WTC11 (cell line): ENCODE results near the gene ERVW-1.

Source experiments
- ATF6 ChIP-seq: sonication (generic); formaldehyde crosslinking; IDR thresholded peaks from 2 replicates; pipeline ENCODE4 v1.8.1; 2023; ENCODE audit warnings: mild to moderate bottlenecking, missing genetic modification reagents
- CTCF ChIP-seq: fragments of 200-600 bp; IDR thresholded peaks from 2 replicates; pipeline ENCODE4 v1.8.0; 2022; ENCODE audit warnings: antibody characterized with exemption
- E2F4 ChIP-seq: sonication (generic); formaldehyde crosslinking; IDR thresholded peaks from 2 replicates; pipeline ENCODE4 v1.8.1; 2022; ENCODE audit warnings: low read depth, mild to moderate bottlenecking, moderate library complexity, missing genetic modification reagents, borderline replicate concordance
- FOXK1 ChIP-seq: sonication (generic); formaldehyde crosslinking; IDR thresholded peaks from 2 replicates; pipeline ENCODE4 v1.8.0; 2022; ENCODE audit warnings: mild to moderate bottlenecking, moderate library complexity, missing genetic modification reagents
- FOXP4 ChIP-seq: sonication (generic); formaldehyde crosslinking; IDR thresholded peaks from 2 replicates; pipeline ENCODE4 v1.8.0; 2022; ENCODE audit warnings: mild to moderate bottlenecking, missing genetic modification reagents
- MAX ChIP-seq: sonication (generic); formaldehyde crosslinking; IDR thresholded peaks from 2 replicates; pipeline ENCODE4 v1.8.0; 2022; ENCODE audit warnings: mild to moderate bottlenecking, missing genetic modification reagents
- NFYB ChIP-seq: sonication (generic); formaldehyde crosslinking; conservative IDR thresholded peaks from 2 replicates; pipeline ENCODE4 v1.8.0; 2022; ENCODE audit warnings: low read depth, missing genetic modification reagents
- PRDM15 ChIP-seq: sonication (generic); formaldehyde crosslinking; IDR thresholded peaks from 2 replicates; pipeline ENCODE4 v1.8.0; 2022; ENCODE audit warnings: missing genetic modification reagents
- SMAD3 ChIP-seq: sonication (generic); formaldehyde crosslinking; IDR thresholded peaks from 2 replicates; pipeline ENCODE4 v1.8.0; 2022; ENCODE audit warnings: missing genetic modification reagents, mild to moderate bottlenecking, borderline replicate concordance
- SP1 ChIP-seq: sonication (generic); formaldehyde crosslinking; conservative IDR thresholded peaks from 2 replicates; pipeline ENCODE4 v1.8.1; 2022; ENCODE audit warnings: missing genetic modification reagents
- USF1 ChIP-seq: sonication (generic); formaldehyde crosslinking; IDR thresholded peaks from 2 replicates; pipeline ENCODE4 v1.8.0; 2022; ENCODE audit warnings: mild to moderate bottlenecking, missing genetic modification reagents
- USF2 ChIP-seq: sonication (generic); formaldehyde crosslinking; IDR thresholded peaks from 2 replicates; pipeline ENCODE4 v1.8.1; 2023; ENCODE audit warnings: mild to moderate bottlenecking, missing genetic modification reagents, moderate library complexity
- ZBTB43 ChIP-seq: sonication (generic); formaldehyde crosslinking; IDR thresholded peaks from 2 replicates; pipeline ENCODE4 v1.8.1; 2023; ENCODE audit warnings: mild to moderate bottlenecking, missing genetic modification reagents

GRCh38 chr7:92447345-92448204 lies 30.2 kb downstream of the ERVW-1 start, which contains the start of gene GATAD1:
- TF ChIP-seq CTCF (peak; percentile 14), USF2 (peak; percentile 88), SMAD3 (no peak), USF1 (CRISPR knock-in tag) (peak; percentile 83), SP1 (no peak; the same call in 1 of the 2 replicates), ZBTB43 (CRISPR knock-in tag) (peak; percentile 67; the same call in 1 of the 2 replicates), NFYB (CRISPR knock-in tag) (no peak), ATF6 (no peak), FOXP4 (CRISPR knock-in tag) (peak; percentile 69), FOXK1 (CRISPR knock-in tag) (peak; percentile 41; the same call in 1 of the 2 replicates), E2F4 (CRISPR knock-in tag) (0 out of 2 replicates have a peak, but pooled peaks have one; percentile 18), MAX (CRISPR knock-in tag) (peak; percentile 84), PRDM15 (no peak)
